ENCODE data around the gene RIC1. TPM values are rescaled to one million over a fixed set of nuclear protein-coding genes. Genes with fewer than 3 reads are reported as not detected.

The RIC1 gene
- total and polyA plus RNA-seq, 2 of the 8 experiments (the other 6 are each of a cell fraction or from before 2014, with no cell fraction given) = 10.7 to 24.5 TPM

- no peak for DNase-seq (ENCODE audit: low read depth in 1 of 2, low spot score in 2 of 2)
- Histone ChIP-seq H3K23ac (ENCODE audit: insufficient read length) (no peak overlapping the region), H3K9me3 (ENCODE audit: insufficient read depth in 2 of 2, low read depth in 1 of 2, low read length in 1 of 2) (peaks cover 22 to 28% of the 10 kb centered on the region in 2 experiments), H2BK120ac (replicated peaks; ENCODE audit: low read depth, low read length) (no peak overlapping the region), H3K4me1 (replicated peaks in 1 of 4; ENCODE audit: control insufficient read depth in 3 of 4, insufficient read depth in 4 of 4, low read length in 3 of 4) (peaks cover 0 to 4% (median 0%) of the 10 kb centered on the region in 4 experiments; a peak in 1 of 7 replicates), H2BK12ac (ENCODE audit: low read depth, low read length) (no peak overlapping the region), H3K79me1 (ENCODE audit: low read depth, low read length) (no peaks in the 10 kb centered on the region), H4K20me1 (replicated peaks in 1 of 2; ENCODE audit: control insufficient read depth in 1 of 2, insufficient read depth in 2 of 2, low read length in 2 of 2) (no peaks in the 10 kb centered on the region), H2BK5ac (ENCODE audit: low read depth, low read length) (no peak overlapping the region), H2AK5ac (ENCODE audit: low read depth, low read length) (no peak overlapping the region), H3K9ac (replicated peaks in 1 of 4; ENCODE audit: extremely low read depth in 1 of 4, low read depth in 3 of 4, low read length in 3 of 4) (no peak overlapping the region), H4K5ac (ENCODE audit: insufficient read length, low read depth, low read length) (no peak overlapping the region), H3K27me3 (replicated peaks in 1 of 4; ENCODE audit: control insufficient read depth in 3 of 4, extremely low read depth in 1 of 4, insufficient read depth in 3 of 4, low read length in 3 of 4) (no peaks in the 10 kb centered on the region), H2BK15ac (ENCODE audit: low read length) (no peak overlapping the region), H4K91ac (replicated peaks; ENCODE audit: insufficient read length, low read length) (no peak overlapping the region), H3K14ac (ENCODE audit: insufficient read length) (no peak overlapping the region), H3K4ac (replicated peaks; ENCODE audit: insufficient read length, low read depth, low read length) (no peak overlapping the region), H3K18ac (ENCODE audit: extremely low read depth, low read length) (no peak overlapping the region), H3K23me2 (ENCODE audit: low read depth, low read length) (no peaks in the 10 kb centered on the region), H3K56ac (replicated peaks; ENCODE audit: insufficient read length, low read depth, low read length) (no peak overlapping the region), H4K8ac (ENCODE audit: extremely low read depth, insufficient read depth, low read length) (no peak overlapping the region), H3K4me3 (ENCODE audit: extremely low read depth in 1 of 4, insufficient read depth in 2 of 4, low read depth in 3 of 4, low read length in 4 of 4) (no peak overlapping the region), H2BK20ac (ENCODE audit: low read length) (no peak overlapping the region), H3K36me3 (ENCODE audit: control insufficient read depth in 2 of 4, insufficient read depth in 4 of 4, low read length in 3 of 4) (peaks cover 3 to 37% (median 18%) of the 10 kb centered on the region in 4 experiments; a peak in 7 of 8 replicates), H3K79me2 (ENCODE audit: control insufficient read depth in 1 of 2, insufficient read depth in 2 of 2, low read length in 2 of 2) (no peaks in the 10 kb centered on the region), H3K4me2 (ENCODE audit: insufficient read depth in 1 of 2, low read depth in 2 of 2, low read length in 2 of 2) (no peak overlapping the region), H2AFZ (ENCODE audit: low read length) (no peak overlapping the region), H3K27ac (ENCODE audit: low read depth, low read length) (no peak overlapping the region)
- FAIRE-seq = no peak
- ChIA-PET POLR2A (ENCODE audit: partially characterized antibody) (no interaction called here), CTCF (ENCODE audit: partially characterized antibody) (no interaction called here)
- 92% methylated on average over 1 of the region's 1 CpG; no CpG with 5 or more reads in 1 of the 2 experiments for WGBS, 2 experiments (ENCODE audit: extremely low coverage in 1 of 2, insufficient coverage in 1 of 2, insufficient read length in 1 of 2, insufficient replicate concordance in 2 of 2, low coverage in 1 of 2, low lambda C conversion rate in 2 of 2, missing lambda C conversion rate in 1 of 2)
- TF ChIP-seq E2F6 (IDR thresholded peaks at IDR 0.05) = peak; percentile 33; the same call in 1 of the 2 replicates
- no peak for TF ChIP-seq YY1 (IDR thresholded peaks at IDR 0.05; ENCODE audit: low read depth, low read length)
- no peak for TF ChIP-seq CHD1 (IDR thresholded peaks at IDR 0.05; ENCODE audit: low read depth, low read length)
- peak; percentile 35; the same call in 1 of the 2 replicates for TF ChIP-seq MAX (IDR thresholded peaks at IDR 0.05)
Observed at GRCh38 chr9:5778805-5779204, 149.9 kb downstream of the RIC1 start.
